SIG-M5 treated with dmso at 0.1 percent for 504 hours (cell line): ENCODE results near the gene FKBP4.

Source experiments
- DNase-seq: peaks from one replicate; lab custom pipeline; 2025; ENCODE audit not compliant: unreplicated experiment; lab: John Stamatoyannopoulos, UW

FKBP4 gene

GRCh38 chr12:2776129-2776806 lies 18.5 kb upstream of the FKBP4 start:
- no peak for DNase-seq

GRCh38 chr12:2779281-2779680 lies 15.5 kb upstream of the FKBP4 start:
- DNase-seq, result peak; percentile 75

- DNase-seq, result peak; percentile 42
Measured at GRCh38 chr12:2783936-2784600, 10.7 kb upstream of the FKBP4 start.

GRCh38 chr12:2785017-2785416 lies 9.8 kb upstream of the FKBP4 start:
- no peak for DNase-seq

- no peak for DNase-seq
Measured at GRCh38 chr12:2791089-2791488, 3.7 kb upstream of the FKBP4 start.

GRCh38 chr12:2792671-2793500 lies 1.9 kb upstream of the FKBP4 start:
- no peak for DNase-seq

- no peak for DNase-seq
Measured at GRCh38 chr12:2793561-2793960, 1.2 kb upstream of the FKBP4 start.

GRCh38 chr12:2794191-2794735 lies 507 bp upstream of the FKBP4 start:
- no peak for DNase-seq

GRCh38 chr12:2795291-2796186 lies 769 bp downstream of the FKBP4 start:
- peak; percentile 47 for DNase-seq

GRCh38 chr12:2796187-2796666 lies 1.5 kb downstream of the FKBP4 start:
- DNase-seq, result peak; percentile 38

GRCh38 chr12:2797721-2798418 lies 3.1 kb downstream of the FKBP4 start:
- DNase-seq, result no peak

GRCh38 chr12:2800046-2800570 lies 5.3 kb downstream of the FKBP4 start:
- DNase-seq, result no peak

GRCh38 chr12:2801044-2801783 lies 6.4 kb downstream of the FKBP4 start:
- no peak for DNase-seq

GRCh38 chr12:2803635-2804392 lies 9.0 kb downstream of the FKBP4 start:
- DNase-seq, result no peak

- DNase-seq, result no peak
Measured at GRCh38 chr12:2804393-2805142, 9.8 kb downstream of the FKBP4 start.

- DNase-seq, result no peak
Measured at GRCh38 chr12:2805143-2805520, 10.4 kb downstream of the FKBP4 start.

- DNase-seq, result no peak
Measured at GRCh38 chr12:2806700-2807099, 11.9 kb downstream of the FKBP4 start.

GRCh38 chr12:2811801-2812200 lies 17.0 kb downstream of the FKBP4 start:
- no peak for DNase-seq
